Panc1 (cell line): ENCODE results near the gene APAF1. TPM values are rescaled to one million over a fixed set of nuclear protein-coding genes. Genes with fewer than 3 reads are reported as not detected.

Experiments used
- ATAC-seq: fragments of 200-7000 bp; cut with Tn5 transposase; 2 replicates; pipeline ENCODE4 v1.9.1; 2020; ENCODE audit warnings: mild to moderate bottlenecking, moderate library complexity
- BruUV-seq: library from RNA; stranded (reverse); fragments of 400-500 nt; replicated peaks from 2 replicates; lab custom pipeline; 2021; lab: Mats Ljungman, UMichigan
- CTCF ChIA-PET: fragments of 300-600 bp; sonication (Branson Sonifier 250); formaldehyde crosslinking; loops from one replicate; lab custom pipeline; 2022; ENCODE audit warnings: antibody characterized with exemption; lab: Charles Lee
- POLR2A ChIA-PET: fragments of 300-600 bp; sonication (Branson Sonifier 250); formaldehyde crosslinking; loops from one replicate; lab custom pipeline; 2022; ENCODE audit warnings: antibody characterized with exemption; lab: Charles Lee
- DNase-seq: peaks from one replicate; pipeline ENCODE4 v3.0.0-alpha.2; 2010; ENCODE audit warnings: low read depth, low spot score
- H3K27ac ChIP-seq: 2 replicates; pipeline ENCODE4 v1.5.1; 2011; ENCODE audit warnings: mild to moderate bottlenecking, low read length, inconsistent platforms
- H3K27me3 ChIP-seq: fragments of 200-500 bp; sonication (Bioruptor generic); 2 replicates; pipeline ENCODE4 v1.6.0; 2014; ENCODE audit warnings: low read length, inconsistent platforms; ENCODE audit not compliant: control insufficient read depth, insufficient read depth
- H3K36me3 ChIP-seq: fragments of 200-500 bp; sonication (Bioruptor generic); 2 replicates; pipeline ENCODE4 v1.5.1; 2014; ENCODE audit warnings: inconsistent platforms, mild to moderate bottlenecking, low read length, moderate library complexity; ENCODE audit not compliant: control insufficient read depth, insufficient read depth
- H3K4me1 ChIP-seq: 2 replicates; pipeline ENCODE4 v1.5.1; 2011; ENCODE audit warnings: inconsistent platforms, mild to moderate bottlenecking, low read length, moderate library complexity; ENCODE audit not compliant: control insufficient read depth, insufficient read depth
- H3K4me3 ChIP-seq, 2 experiments: 2 replicates each; pipeline ENCODE4 v1.5.1; 2011 to 2012; ENCODE audit warnings: low read depth in 2 of 2, low read length in 2 of 2, mild to moderate bottlenecking in 2 of 2, inconsistent platforms in 1 of 2, moderate library complexity in 1 of 2
- H3K9me3 ChIP-seq: fragments of 200-500 bp; sonication (Bioruptor generic); 2 replicates; pipeline ENCODE4 v1.5.1; 2014; ENCODE audit warnings: low read depth, mild to moderate bottlenecking, inconsistent platforms, low read length, moderate library complexity; ENCODE audit not compliant: control insufficient read depth, insufficient read depth
- CTCF ChIP-seq: fragments of 450-650 bp; IDR thresholded peaks from 2 replicates; pipeline ENCODE4 v1.5.1; 2017; ENCODE audit warnings: mild to moderate bottlenecking
- POLR2AphosphoS5 ChIP-seq: IDR thresholded peaks from 2 replicates; pipeline ENCODE4 v1.6.1; 2012; ENCODE audit warnings: mild to moderate bottlenecking, low read depth, low read length, moderate library complexity
- REST ChIP-seq, 2 experiments: IDR thresholded peaks; 2 replicates each; pipeline ENCODE4 v1.6.1; 2011 to 2012; ENCODE audit warnings: low read depth in 2 of 2, control low read depth in 1 of 2, low read length in 1 of 2, mild to moderate bottlenecking in 1 of 2, moderate library complexity in 1 of 2; ENCODE audit not compliant: insufficient read depth in 1 of 2
- SIN3A ChIP-seq: IDR thresholded peaks from 2 replicates; pipeline ENCODE4 v1.6.1; 2012; ENCODE audit warnings: low read depth, mild to moderate bottlenecking, low read length, moderate library complexity, borderline replicate concordance; ENCODE audit not compliant: insufficient read depth
- TCF7L2 ChIP-seq: IDR thresholded peaks from 2 replicates; pipeline ENCODE4 v1.6.1; 2011; ENCODE audit warnings: mild to moderate bottlenecking, low read depth, low read length, inconsistent platforms
- in situ Hi-C: cut with HindIII; loops from 2 replicates; pipeline ENCODE4 v1.10.0; 2016; ENCODE audit warnings: low sequenced_read_pairs, low pct_unique_long_range_greater_than_20kb
- intact Hi-C: fragments of 100-400 bp; cut with micrococcal nuclease; formaldehyde crosslinking; loops from one replicate; pipeline ENCODE4 v1.10.0; 2022; ENCODE audit not compliant: unreplicated experiment
- total RNA-seq: library from RNA; stranded (reverse); gene quantifications from one replicate; pipeline ENCODE4 v1.2.1, GENCODE V29; 2021; ENCODE audit not compliant: unreplicated experiment

APAF1 gene
- total RNA-seq, 1 experiment from 2014 or later = 15.6 TPM

GRCh38 chr12:98757455-98757854 lies 112.4 kb downstream of the APAF1 start:
- CTCF ChIA-PET = no interaction called here

GRCh38 chr12:98758331-98758730 lies 113.2 kb downstream of the APAF1 start:
- H3K9me3 ChIP-seq = no peaks in the 10 kb centered on the region
- in situ Hi-C loops = no loop called here
- H3K36me3 ChIP-seq = no peaks in the 10 kb centered on the region
- no peaks in the 10 kb centered on the region for H3K27me3 ChIP-seq
- intact Hi-C loops = no loop called here
- DNase-seq = no peak
- TF ChIP-seq SIN3A = no peak
- TF ChIP-seq TCF7L2 = no peak
- no peak for TF ChIP-seq POLR2AphosphoS5
- no peak for TF ChIP-seq REST (IDR thresholded peaks at IDR 0.05; ENCODE audit: insufficient read depth in 1 of 2, low read depth in 2 of 2, low read length in 1 of 2)
- TF ChIP-seq CTCF = no peak
- peaks cover 5% of the 10 kb centered on the region for H3K4me1 ChIP-seq
- no peak overlapping the region for H3K27ac ChIP-seq
- ChIA-PET CTCF (no interaction called here), POLR2A (no interaction called here)
- no TSS peak for BruUV-seq
- no peak for ATAC-seq
- H3K4me3 ChIP-seq = no peak overlapping the region

More at GRCh38 chr12:98757455-98757854, 112.4 kb downstream of the APAF1 start:
- POLR2A ChIA-PET = no interaction called here
- in situ Hi-C loops (no loop called here), intact Hi-C loops (no loop called here)
- ATAC-seq (no peak), DNase-seq (no peak)
- TF ChIP-seq CTCF (no peak), TCF7L2 (no peak), REST (IDR thresholded peaks at IDR 0.05; ENCODE audit: insufficient read depth in 1 of 2, low read depth in 2 of 2, low read length in 1 of 2) (no peak), SIN3A (no peak), POLR2AphosphoS5 (no peak)
- peaks cover 5% of the 10 kb centered on the region for H3K4me1 ChIP-seq
- H3K9me3 ChIP-seq = no peaks in the 10 kb centered on the region
- no peak overlapping the region for H3K4me3 ChIP-seq
- no TSS peak for BruUV-seq
- H3K36me3 ChIP-seq = no peaks in the 10 kb centered on the region
- no peak overlapping the region for H3K27ac ChIP-seq
- no peaks in the 10 kb centered on the region for H3K27me3 ChIP-seq
